Ishikawa (cell line): ENCODE data around the gene EIF4B.

Experiments
- CEBPB ChIP-seq: IDR thresholded peaks from 2 replicates; pipeline ENCODE4 v1.6.1; 2012
- CREB1 ChIP-seq: IDR thresholded peaks from 2 replicates; pipeline ENCODE4 v1.6.1; 2012; ENCODE audit warnings: low read depth
- EGR1 ChIP-seq: IDR thresholded peaks from 2 replicates; pipeline ENCODE4 v1.6.1; 2012
- EP300 ChIP-seq: IDR thresholded peaks from 2 replicates; pipeline ENCODE4 v1.6.1; 2012; ENCODE audit warnings: borderline replicate concordance
- FOXM1 ChIP-seq: IDR thresholded peaks from 2 replicates; pipeline ENCODE4 v1.6.1; 2012; ENCODE audit warnings: low read depth, borderline replicate concordance
- MAX ChIP-seq: IDR thresholded peaks from 2 replicates; pipeline ENCODE4 v1.6.1; 2012
- NFIC ChIP-seq: IDR thresholded peaks from 2 replicates; pipeline ENCODE4 v1.6.1; 2012
- RAD21 ChIP-seq: IDR thresholded peaks from 2 replicates; pipeline ENCODE4 v1.6.1; 2012; ENCODE audit warnings: low read depth
- TAF1 ChIP-seq: IDR thresholded peaks from 2 replicates; pipeline ENCODE4 v1.6.1; 2012; ENCODE audit warnings: low read depth, mild to moderate bottlenecking
- TCF12 ChIP-seq: IDR thresholded peaks from 2 replicates; pipeline ENCODE4 v1.6.1; 2012; ENCODE audit warnings: low read depth
- TEAD4 ChIP-seq: IDR thresholded peaks from 2 replicates; pipeline ENCODE4 v1.6.1; 2012
- YY1 ChIP-seq: IDR thresholded peaks from 2 replicates; pipeline ENCODE4 v1.6.1; 2012; ENCODE audit warnings: low read depth
- ZBTB7A ChIP-seq: IDR thresholded peaks from 2 replicates; pipeline ENCODE4 v1.6.1; 2012; ENCODE audit warnings: low read depth
- TF ChIP-seq, protein P1 (sequence below): IDR thresholded peaks from 2 replicates; pipeline ENCODE4 v1.6.1; 2012
- TF ChIP-seq, protein P2 (sequence below): IDR thresholded peaks from 2 replicates; pipeline ENCODE4 v1.6.1; 2012; ENCODE audit warnings: low read depth, mild to moderate bottlenecking

The EIF4B gene

GRCh38 chr12:53082637-53083175 is 76.5 kb downstream of the EIF4B start:
- TF ChIP-seq YY1 (no peak), RAD21 (no peak), NFIC (no peak), CEBPB (no peak), MAX (no peak), TAF1 (no peak), TEAD4 (no peak), CREB1 (no peak)

DNA sequence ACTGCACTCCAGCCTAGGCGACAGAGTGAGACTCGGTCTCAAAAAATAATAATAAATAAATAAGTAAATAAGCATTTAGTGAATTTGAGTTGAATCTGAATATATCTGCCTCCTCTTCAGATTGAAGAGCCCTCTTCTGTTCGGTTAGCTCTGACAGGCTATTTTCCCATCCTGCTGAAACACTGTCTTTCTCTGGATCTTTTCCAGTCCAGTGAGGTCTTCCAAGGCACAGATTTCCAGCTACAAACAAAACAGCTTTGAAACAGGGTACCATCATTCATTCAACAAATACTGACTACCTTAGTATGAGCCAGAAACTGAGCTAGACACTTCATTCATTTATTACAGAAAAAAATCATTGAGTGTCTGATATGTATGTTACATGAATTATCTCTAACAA is 80.1 kb downstream of the EIF4B start:
- TF ChIP-seq TCF12 (no peak), CEBPB (no peak), CREB1 (no peak)

- TF ChIP-seq CREB1: no peak
- no peak for TF ChIP-seq EP300
- no peak for TF ChIP-seq CEBPB
- TF ChIP-seq TCF12: no peak
Measured at GRCh38 chr12:53090105-53090504, 83.8 kb downstream of the EIF4B start.

DNA sequence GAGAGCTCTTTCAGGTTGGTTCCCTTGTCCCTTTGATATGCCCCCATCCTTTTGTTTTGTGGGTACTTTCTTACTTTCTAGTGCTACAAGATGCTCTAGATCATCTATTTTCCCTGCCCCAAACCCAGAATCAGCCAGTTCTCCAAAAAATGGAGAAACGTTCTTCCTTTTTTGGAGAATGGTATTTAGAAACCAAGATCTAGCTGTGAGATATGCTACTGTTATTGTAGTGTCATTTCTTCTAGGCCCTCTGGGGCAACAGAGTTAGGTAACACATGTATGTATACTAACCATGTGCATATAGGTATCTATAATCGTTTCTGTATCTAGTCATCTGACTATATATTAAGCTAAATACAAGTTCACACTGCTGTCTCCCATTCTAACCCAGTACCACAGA is 84.3 kb downstream of the EIF4B start:
- TF ChIP-seq, protein P1, sequence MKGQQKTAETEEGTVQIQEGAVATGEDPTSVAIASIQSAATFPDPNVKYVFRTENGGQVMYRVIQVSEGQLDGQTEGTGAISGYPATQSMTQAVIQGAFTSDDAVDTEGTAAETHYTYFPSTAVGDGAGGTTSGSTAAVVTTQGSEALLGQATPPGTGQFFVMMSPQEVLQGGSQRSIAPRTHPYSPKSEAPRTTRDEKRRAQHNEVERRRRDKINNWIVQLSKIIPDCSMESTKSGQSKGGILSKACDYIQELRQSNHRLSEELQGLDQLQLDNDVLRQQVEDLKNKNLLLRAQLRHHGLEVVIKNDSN: no peak
- TF ChIP-seq TEAD4 (no peak), EP300 (no peak), FOXM1 (no peak), MAX (no peak), NFIC (no peak), RAD21 (no peak), CEBPB (no peak), TCF12 (no peak), ZBTB7A (no peak), CREB1 (no peak), TAF1 (no peak), YY1 (no peak), EGR1 (no peak)
- TF ChIP-seq, protein P2, sequence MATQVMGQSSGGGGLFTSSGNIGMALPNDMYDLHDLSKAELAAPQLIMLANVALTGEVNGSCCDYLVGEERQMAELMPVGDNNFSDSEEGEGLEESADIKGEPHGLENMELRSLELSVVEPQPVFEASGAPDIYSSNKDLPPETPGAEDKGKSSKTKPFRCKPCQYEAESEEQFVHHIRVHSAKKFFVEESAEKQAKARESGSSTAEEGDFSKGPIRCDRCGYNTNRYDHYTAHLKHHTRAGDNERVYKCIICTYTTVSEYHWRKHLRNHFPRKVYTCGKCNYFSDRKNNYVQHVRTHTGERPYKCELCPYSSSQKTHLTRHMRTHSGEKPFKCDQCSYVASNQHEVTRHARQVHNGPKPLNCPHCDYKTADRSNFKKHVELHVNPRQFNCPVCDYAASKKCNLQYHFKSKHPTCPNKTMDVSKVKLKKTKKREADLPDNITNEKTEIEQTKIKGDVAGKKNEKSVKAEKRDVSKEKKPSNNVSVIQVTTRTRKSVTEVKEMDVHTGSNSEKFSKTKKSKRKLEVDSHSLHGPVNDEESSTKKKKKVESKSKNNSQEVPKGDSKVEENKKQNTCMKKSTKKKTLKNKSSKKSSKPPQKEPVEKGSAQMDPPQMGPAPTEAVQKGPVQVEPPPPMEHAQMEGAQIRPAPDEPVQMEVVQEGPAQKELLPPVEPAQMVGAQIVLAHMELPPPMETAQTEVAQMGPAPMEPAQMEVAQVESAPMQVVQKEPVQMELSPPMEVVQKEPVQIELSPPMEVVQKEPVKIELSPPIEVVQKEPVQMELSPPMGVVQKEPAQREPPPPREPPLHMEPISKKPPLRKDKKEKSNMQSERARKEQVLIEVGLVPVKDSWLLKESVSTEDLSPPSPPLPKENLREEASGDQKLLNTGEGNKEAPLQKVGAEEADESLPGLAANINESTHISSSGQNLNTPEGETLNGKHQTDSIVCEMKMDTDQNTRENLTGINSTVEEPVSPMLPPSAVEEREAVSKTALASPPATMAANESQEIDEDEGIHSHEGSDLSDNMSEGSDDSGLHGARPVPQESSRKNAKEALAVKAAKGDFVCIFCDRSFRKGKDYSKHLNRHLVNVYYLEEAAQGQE: no peak

DNA sequence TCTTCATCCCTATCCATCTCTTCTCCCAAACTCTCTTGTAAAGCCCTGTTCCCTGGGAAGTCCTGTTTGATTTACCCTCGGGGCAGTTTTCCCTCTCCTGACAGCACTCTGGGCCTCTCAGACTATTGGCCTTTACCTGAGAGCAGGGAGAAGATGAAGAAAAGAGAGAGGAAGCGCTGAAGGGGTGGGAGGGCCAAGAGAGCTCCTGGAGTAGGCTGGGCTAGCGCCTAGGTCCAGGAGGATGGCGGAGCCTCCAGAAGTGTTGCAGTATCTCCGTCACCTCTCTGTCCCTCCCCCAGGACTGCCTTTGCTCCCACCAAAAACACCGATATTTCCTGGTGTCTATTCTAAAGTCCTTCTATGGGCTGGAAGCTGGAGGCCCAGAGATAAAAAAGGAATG is 85.5 kb downstream of the EIF4B start:
- no peak for TF ChIP-seq NFIC
- no peak for TF ChIP-seq EP300
- no peak for TF ChIP-seq TEAD4
- no peak for TF ChIP-seq TCF12
- TF ChIP-seq EGR1: no peak
- TF ChIP-seq CREB1: no peak
- no peak for TF ChIP-seq RAD21
- TF ChIP-seq ZBTB7A: no peak
- TF ChIP-seq YY1: no peak
- TF ChIP-seq MAX: no peak
- TF ChIP-seq CEBPB: no peak
- TF ChIP-seq, protein P2: no peak
- TF ChIP-seq FOXM1: no peak
